Transverse colon (tissue), 4 donors: Measurements from ENCODE around the gene RNLS. TPM values are rescaled to one million over a fixed set of nuclear protein-coding genes. Genes with fewer than 3 reads are reported as not detected.

Experiments used
- DNase-seq: peaks from one replicate; pipeline ENCODE4 v3.0.0-alpha.2; 2019
- H3K27ac ChIP-seq, 4 donors: fragments of 200-600 bp; sonication (generic); 2 replicates each; pipeline ENCODE4 v1.5.1; 2016 to 2018; ENCODE audit warnings: inconsistent platforms in 4 of 4
- H3K27me3 ChIP-seq: fragments of 200-600 bp; sonication (generic); 2 replicates; pipeline ENCODE4 v1.5.1; 2017; ENCODE audit warnings: inconsistent platforms
- H3K36me3 ChIP-seq, 4 donors: fragments of 200-600 bp; sonication (generic); 2 replicates each; pipeline ENCODE4 v1.5.1; 2017 to 2019; ENCODE audit warnings: inconsistent platforms in 4 of 4
- H3K4me1 ChIP-seq, 4 donors: fragments of 200-600 bp; sonication (generic); 2 replicates each; pipeline ENCODE4 v1.5.1; 2017 to 2020; ENCODE audit warnings: inconsistent platforms in 4 of 4
- H3K4me3 ChIP-seq, 4 donors: fragments of 200-600 bp; sonication (generic); 1 replicate in 1 of 4; 2 replicates in 3 of 4; pipeline versions ENCODE4 v1.5.1 to v1.6.1; 2017 to 2019; ENCODE audit warnings: inconsistent platforms in 4 of 4
- H3K9me3 ChIP-seq, 2 donors: fragments of 200-600 bp; sonication (generic); 2 replicates each; pipeline ENCODE4 v1.5.1; 2017 to 2019; ENCODE audit warnings: inconsistent platforms in 2 of 2
- EP300 ChIP-seq: sonication (generic); formaldehyde crosslinking; IDR thresholded peaks from one replicate; pipeline ENCODE4 v1.6.1; 2017; ENCODE audit warnings: antibody characterized with exemption, low read depth
- POLR2A ChIP-seq: fragments of 450-650 bp; IDR thresholded peaks from one replicate; pipeline ENCODE4 v1.6.1; 2016; ENCODE audit warnings: antibody characterized with exemption, mild to moderate bottlenecking, moderate library complexity
- POLR2AphosphoS5 ChIP-seq, 3 donors: sonication (generic); formaldehyde crosslinking; IDR thresholded peaks; one replicate each; pipeline ENCODE4 v1.6.1; 2016; ENCODE audit warnings: antibody characterized with exemption in 3 of 3
- WGBS, 2 donors: methylation state at CpG; one replicate each; pipeline ENCODE4 v1.1.5; 2018; ENCODE audit warnings: low coverage in 1 of 2; 5-methylcytosine and 5-hydroxymethylcytosine counted together
- in situ Hi-C, 4 donors: fragments of 200-750 bp; cut with MboI; loops; one replicate each; pipeline versions ENCODE4 v1.15.0 to v1.15.1; 2017; ENCODE audit warnings: low sequenced_read_pairs in 3 of 4, low pct_ligation_motif_present in 1 of 4, low pct_unique_long_range_greater_than_20kb in 1 of 4
- intact Hi-C: fragments of 100-400 bp; cut with DNase I; formaldehyde crosslinking; loops from one replicate; pipeline ENCODE4 v1.15.1; 2023; ENCODE audit warnings: low total_unique reads
- total RNA-seq, 4 donors: library from RNA; depleted of rRNA; stranded (reverse); fragments of >200 nt; gene quantifications; one replicate each; pipeline ENCODE4 v1.1.0, GENCODE V29; 2016
- TF ChIP-seq, protein P1 (sequence below), 5 experiments: fragments of 200-600 bp in 3 of 5; fragments of 450-650 bp in 2 of 5; sonication (generic) in 3 of 5; IDR thresholded peaks; 1 replicate in 2 of 5; 2 replicates in 3 of 5; pipeline ENCODE4 v1.5.1; 2016 to 2017; ENCODE audit warnings: antibody characterized with exemption in 5 of 5, inconsistent platforms in 3 of 5, mild to moderate bottlenecking in 2 of 5, moderate library complexity in 1 of 5

RNLS gene
- total RNA-seq, 4 donors from 2014 or later = 2.4 to 78.2 (median 28.9) TPM

- no peaks in the 10 kb centered on the region for H3K9me3 ChIP-seq
- H3K4me3 ChIP-seq = no peak overlapping the region
- intact Hi-C loops = no loop called here
- no peak for TF ChIP-seq EP300
- TF ChIP-seq POLR2A = no peak
- TF ChIP-seq, protein P1, sequence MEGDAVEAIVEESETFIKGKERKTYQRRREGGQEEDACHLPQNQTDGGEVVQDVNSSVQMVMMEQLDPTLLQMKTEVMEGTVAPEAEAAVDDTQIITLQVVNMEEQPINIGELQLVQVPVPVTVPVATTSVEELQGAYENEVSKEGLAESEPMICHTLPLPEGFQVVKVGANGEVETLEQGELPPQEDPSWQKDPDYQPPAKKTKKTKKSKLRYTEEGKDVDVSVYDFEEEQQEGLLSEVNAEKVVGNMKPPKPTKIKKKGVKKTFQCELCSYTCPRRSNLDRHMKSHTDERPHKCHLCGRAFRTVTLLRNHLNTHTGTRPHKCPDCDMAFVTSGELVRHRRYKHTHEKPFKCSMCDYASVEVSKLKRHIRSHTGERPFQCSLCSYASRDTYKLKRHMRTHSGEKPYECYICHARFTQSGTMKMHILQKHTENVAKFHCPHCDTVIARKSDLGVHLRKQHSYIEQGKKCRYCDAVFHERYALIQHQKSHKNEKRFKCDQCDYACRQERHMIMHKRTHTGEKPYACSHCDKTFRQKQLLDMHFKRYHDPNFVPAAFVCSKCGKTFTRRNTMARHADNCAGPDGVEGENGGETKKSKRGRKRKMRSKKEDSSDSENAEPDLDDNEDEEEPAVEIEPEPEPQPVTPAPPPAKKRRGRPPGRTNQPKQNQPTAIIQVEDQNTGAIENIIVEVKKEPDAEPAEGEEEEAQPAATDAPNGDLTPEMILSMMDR (IDR thresholded peaks at IDR 0.05) = no peak
- no peak for TF ChIP-seq POLR2AphosphoS5 (IDR thresholded peaks at IDR 0.05)
- no peaks in the 10 kb centered on the region for H3K36me3 ChIP-seq
- in situ Hi-C loops = no loop called here
- WGBS, 2 donors = 24 to 53% methylated on average over 3 of the region's 3 CpGs
- DNase-seq = no peak
- no peak overlapping the region for H3K27ac ChIP-seq
- H3K27me3 ChIP-seq = no peaks in the 10 kb centered on the region
- no peaks in the 10 kb centered on the region for H3K4me1 ChIP-seq
Observed at GRCh38 chr10:88508796-88509195, 74.3 kb downstream of the RNLS start.

DNA sequence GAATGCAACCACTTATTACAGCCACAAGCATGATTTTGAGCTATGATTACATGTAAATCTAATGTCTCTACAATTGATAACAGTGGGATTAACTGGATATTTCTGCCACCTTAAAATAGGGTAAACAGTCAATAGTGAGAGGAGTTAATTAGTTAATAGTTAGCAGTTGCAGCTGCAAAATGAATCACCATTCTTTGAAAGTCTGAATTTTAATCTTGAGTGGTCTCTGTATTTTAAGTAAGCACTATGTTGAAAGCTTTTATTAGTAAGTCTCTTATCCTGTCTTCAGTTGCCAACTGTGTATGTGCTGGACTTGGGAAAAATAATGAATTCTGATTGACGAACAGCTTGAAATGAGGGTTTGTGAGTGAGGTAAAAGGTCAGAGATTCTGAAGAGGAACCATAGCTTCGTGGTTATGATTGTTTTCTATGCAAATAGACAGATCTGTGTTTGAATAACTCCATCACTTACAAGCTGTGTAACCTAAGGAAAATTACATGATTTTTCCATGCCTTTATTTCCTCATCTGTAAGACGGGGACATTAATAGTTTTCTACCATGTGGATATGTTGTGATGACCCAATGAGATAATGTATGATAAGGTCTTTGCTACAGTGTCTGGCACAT lies 75.2 kb downstream of the RNLS start:
- Histone ChIP-seq H3K27me3 (no peaks in the 10 kb centered on the region), H3K36me3 (no peaks in the 10 kb centered on the region), H3K27ac (no peak overlapping the region), H3K4me3 (no peak overlapping the region), H3K4me1 (no peaks in the 10 kb centered on the region), H3K9me3 (no peaks in the 10 kb centered on the region)
- 68 to 75% methylated on average over 3 of the region's 3 CpGs for WGBS, 2 donors
- intact Hi-C loops (no loop called here), in situ Hi-C loops (no loop called here)
- TF ChIP-seq, protein P1 (IDR thresholded peaks at IDR 0.05) = no peak
- TF ChIP-seq POLR2A (no peak), POLR2AphosphoS5 (IDR thresholded peaks at IDR 0.05) (no peak), EP300 (no peak)
- DNase-seq = no peak

DNA sequence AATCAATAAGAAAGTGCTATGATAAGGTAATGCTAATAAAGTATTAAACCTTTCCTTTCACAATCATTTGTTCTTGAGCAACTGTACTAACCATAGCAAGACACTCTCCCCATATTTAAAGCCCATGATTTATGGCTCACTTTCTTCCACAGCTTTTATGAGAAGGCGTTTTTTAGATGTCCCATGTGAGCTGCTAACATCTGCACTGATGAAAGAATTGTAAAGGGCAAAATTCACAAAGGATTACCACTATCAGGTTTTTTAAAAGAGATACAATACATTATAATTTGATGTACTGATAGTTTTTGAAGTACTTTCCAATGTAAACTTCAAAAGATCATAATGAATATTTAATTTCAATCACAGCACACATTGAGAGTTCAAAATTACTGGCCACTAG lies 75.7 kb downstream of the RNLS start:
- in situ Hi-C loops = no loop called here
- Histone ChIP-seq H3K27me3 (no peaks in the 10 kb centered on the region), H3K27ac (no peak overlapping the region), H3K4me3 (no peak overlapping the region), H3K4me1 (no peaks in the 10 kb centered on the region), H3K9me3 (no peaks in the 10 kb centered on the region), H3K36me3 (no peaks in the 10 kb centered on the region)
- TF ChIP-seq EP300 (no peak), POLR2AphosphoS5 (IDR thresholded peaks at IDR 0.05) (no peak), POLR2A (no peak)
- TF ChIP-seq, protein P1 (IDR thresholded peaks at IDR 0.05) = no peak
- DNase-seq = no peak
- WGBS, 2 donors = 32 to 45% methylated on average over 1 of the region's 1 CpG
- intact Hi-C loops = no loop called here

- no peak for DNase-seq
- TF ChIP-seq, protein P1 (IDR thresholded peaks at IDR 0.05) = no peak
- TF ChIP-seq EP300 = no peak
- TF ChIP-seq POLR2A = no peak
- TF ChIP-seq POLR2AphosphoS5 (IDR thresholded peaks at IDR 0.05) = no peak
- Histone ChIP-seq H3K27ac (no peak overlapping the region), H3K9me3 (no peaks in the 10 kb centered on the region), H3K4me1 (no peaks in the 10 kb centered on the region), H3K27me3 (no peaks in the 10 kb centered on the region), H3K4me3 (no peak overlapping the region), H3K36me3 (no peaks in the 10 kb centered on the region)
- intact Hi-C loops = no loop called here
- in situ Hi-C loops = no loop called here
- WGBS, 2 donors = 83 to 100% methylated on average over 1 of the region's 1 CpG
Observed at GRCh38 chr10:88505680-88506215, 77.4 kb downstream of the RNLS start.
